MM.1S (cell line): ENCODE results near the gene ATP1B4.

Experiments
- EZH2 ChIP-seq: fragments of 300-600 bp; sonication (generic); optimal IDR thresholded peaks from 2 replicates; pipeline ENCODE3; 2017; ENCODE audit warnings: low read depth, mild to moderate bottlenecking, antibody characterized with exemption, low read length, mixed read lengths
- EZH2phosphoT487 ChIP-seq: fragments of 300-600 bp; sonication (generic); IDR thresholded peaks from 2 replicates; pipeline ENCODE4 v1.6.1; 2018; ENCODE audit warnings: antibody characterized with exemption, low read length
- TF ChIP-seq, protein P1 (sequence below): fragments of 300-600 bp; sonication (generic); IDR thresholded peaks from 2 replicates; pipeline ENCODE4 v1.5.1; 2016; ENCODE audit warnings: antibody characterized with exemption, low read length, mixed read lengths

DNA sequence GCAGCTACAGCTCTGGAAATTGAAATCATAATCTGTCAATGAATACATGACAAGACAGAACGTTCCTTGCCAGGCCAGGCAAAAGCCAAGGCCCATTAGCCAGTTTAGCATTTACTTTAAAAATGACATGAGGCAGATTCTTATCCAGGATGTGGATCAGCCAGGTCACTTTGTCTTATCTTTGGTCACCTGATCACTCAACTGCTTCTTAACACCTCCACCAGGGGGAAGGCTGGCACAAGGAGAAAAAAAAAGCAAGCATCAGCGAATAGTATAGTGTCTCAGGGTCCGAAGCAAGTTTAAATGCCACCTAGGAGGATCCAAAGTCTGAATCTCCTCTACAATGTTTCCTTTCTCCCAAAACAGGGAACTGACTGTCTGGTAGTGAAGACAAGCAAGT, 18.8 kb downstream of the ATP1B4 start:
- TF ChIP-seq, protein P1, sequence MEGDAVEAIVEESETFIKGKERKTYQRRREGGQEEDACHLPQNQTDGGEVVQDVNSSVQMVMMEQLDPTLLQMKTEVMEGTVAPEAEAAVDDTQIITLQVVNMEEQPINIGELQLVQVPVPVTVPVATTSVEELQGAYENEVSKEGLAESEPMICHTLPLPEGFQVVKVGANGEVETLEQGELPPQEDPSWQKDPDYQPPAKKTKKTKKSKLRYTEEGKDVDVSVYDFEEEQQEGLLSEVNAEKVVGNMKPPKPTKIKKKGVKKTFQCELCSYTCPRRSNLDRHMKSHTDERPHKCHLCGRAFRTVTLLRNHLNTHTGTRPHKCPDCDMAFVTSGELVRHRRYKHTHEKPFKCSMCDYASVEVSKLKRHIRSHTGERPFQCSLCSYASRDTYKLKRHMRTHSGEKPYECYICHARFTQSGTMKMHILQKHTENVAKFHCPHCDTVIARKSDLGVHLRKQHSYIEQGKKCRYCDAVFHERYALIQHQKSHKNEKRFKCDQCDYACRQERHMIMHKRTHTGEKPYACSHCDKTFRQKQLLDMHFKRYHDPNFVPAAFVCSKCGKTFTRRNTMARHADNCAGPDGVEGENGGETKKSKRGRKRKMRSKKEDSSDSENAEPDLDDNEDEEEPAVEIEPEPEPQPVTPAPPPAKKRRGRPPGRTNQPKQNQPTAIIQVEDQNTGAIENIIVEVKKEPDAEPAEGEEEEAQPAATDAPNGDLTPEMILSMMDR: peak; percentile 67
- no peak for TF ChIP-seq EZH2
- TF ChIP-seq EZH2phosphoT487: no peak
